ENCODE results near the gene EMD.

The EMD gene

GRCh38 chrX:154419189-154419588 lies 40.1 kb downstream of the EMD start:
- no peak for DNase-seq (ENCODE audit: low read depth in 2 of 2)

GRCh38 chrX:154419688-154420401 lies 40.8 kb downstream of the EMD start:
- no peak for DNase-seq (ENCODE audit: low read depth in 2 of 2)

- DNase-seq (ENCODE audit: low read depth in 2 of 2), result no peak
These were observed 41.3 kb downstream of the EMD start for GRCh38 chrX:154420402-154420756.

- DNase-seq (ENCODE audit: low read depth in 2 of 2), result no peak
These were observed 48.0 kb downstream of the EMD start for GRCh38 chrX:154426916-154427770.

GRCh38 chrX:154428176-154429171 lies 49.4 kb downstream of the EMD start, which contains the start of gene ATP6AP1:
ATP6AP1 (plus strand) TSS chrX:154428677; CDS start chrX:154428693, 16 bp downstream.
- DNase-seq (ENCODE audit: low read depth in 2 of 2), result peak; percentile 69 to 77

GRCh38 chrX:154429711-154430110 lies 50.6 kb downstream of the EMD start:
- DNase-seq (ENCODE audit: low read depth in 2 of 2), result no peak

GRCh38 chrX:154430479-154430878 lies 51.4 kb downstream of the EMD start:
- DNase-seq (ENCODE audit: low read depth in 2 of 2), result no peak

GRCh38 chrX:154430916-154431315 lies 51.8 kb downstream of the EMD start:
- DNase-seq (ENCODE audit: low read depth in 2 of 2), result no peak
